22Rv1 (cell line): ENCODE measurements around the gene SPINDOC.

ENCODE experiments used
- CTCF ChIP-seq: fragments of 450-650 bp; IDR thresholded peaks from 2 replicates; pipeline ENCODE4 v1.5.1; 2017; ENCODE audit warnings: mild to moderate bottlenecking
- ZFX ChIP-seq: fragments of 450-650 bp; IDR thresholded peaks from 2 replicates; pipeline ENCODE4 v1.6.1; 2017; ENCODE audit warnings: antibody characterized with exemption, borderline replicate concordance

- TF ChIP-seq CTCF (no peak), ZFX (no peak)
Observed at GRCh38 chr11:63869683-63870082, 56.4 kb downstream of the SPINDOC start.
